Stimulated activated CD4-positive, alpha-beta T cell treated with anti-CD3 and anti-CD28 coated beads, TNF-alpha, amount 100 ng/mL, for 1 hour (primary cell): ENCODE results near the gene KLF18.
"Not testable (repeated sequence)": the region's sequence is repeated elsewhere in the genome, so short reads cannot be mapped to it uniquely, and the experiment has no call there.

Experiments used
- DNase-seq, 3 donors: peaks; one replicate each; pipeline ENCODE4 v3.0.0-alpha.2; 2020; ENCODE audit warnings: low read depth in 3 of 3, low spot score in 1 of 3

KLF18 gene

GRCh38 chr1:44141531-44141930 is at the start of gene KLF18:
TSS of gene KLF18 (minus strand) at chr1:44141631. CDS start at chr1:44141631, 0 bp downstream.
- DNase-seq = no peak

- no peak for DNase-seq
Measured at GRCh38 chr1:44174630-44175029, 33.2 kb upstream of the KLF18 start.

GRCh38 chr1:44170281-44170823 is 28.9 kb upstream of the KLF18 start:
- DNase-seq = no peak

- DNase-seq = no peak
Measured at GRCh38 chr1:44168520-44169098, 27.2 kb upstream of the KLF18 start.

GRCh38 chr1:44161546-44161945 is 20.1 kb upstream of the KLF18 start:
- no peak for DNase-seq

- no peak for DNase-seq
Measured at GRCh38 chr1:44158871-44159270, 17.4 kb upstream of the KLF18 start.

GRCh38 chr1:44157903-44158302 is 16.5 kb upstream of the KLF18 start:
- no peak for DNase-seq

- no peak for DNase-seq
Measured at GRCh38 chr1:44154049-44154448, 12.6 kb upstream of the KLF18 start.

- no peak for DNase-seq
Measured at GRCh38 chr1:44152692-44153091, 11.3 kb upstream of the KLF18 start.

GRCh38 chr1:44151808-44152207 is 10.4 kb upstream of the KLF18 start:
- no peak for DNase-seq

- DNase-seq = no peak
Measured at GRCh38 chr1:44151332-44151731, 9.9 kb upstream of the KLF18 start.

- DNase-seq = no peak
Measured at GRCh38 chr1:44147582-44147981, 6.2 kb upstream of the KLF18 start.

GRCh38 chr1:44146536-44147361 is 5.3 kb upstream of the KLF18 start:
- DNase-seq = no peak

- no peak for DNase-seq
Measured at GRCh38 chr1:44144962-44145756, 3.7 kb upstream of the KLF18 start.

GRCh38 chr1:44139565-44139964 is 1.9 kb downstream of the KLF18 start:
- not testable (repeated sequence) for DNase-seq

- no peak for DNase-seq
Measured at GRCh38 chr1:44138239-44138638, 3.2 kb downstream of the KLF18 start.

GRCh38 chr1:44135886-44136285 is 5.5 kb downstream of the KLF18 start:
- DNase-seq = no peak

GRCh38 chr1:44134071-44134920 is 7.1 kb downstream of the KLF18 start:
- no peak for DNase-seq

- DNase-seq = no peak
Measured at GRCh38 chr1:44131411-44131810, 10.0 kb downstream of the KLF18 start.

GRCh38 chr1:44129616-44130500 is 11.6 kb downstream of the KLF18 start:
- no peak for DNase-seq
